Natural killer cell (primary cell): Measurements from ENCODE around the gene NPIPA1. TPM values are rescaled to one million over a fixed set of nuclear protein-coding genes. Genes with fewer than 3 reads are reported as not detected.
A peak's percentile ranks its signal among the peaks of the same experiment; 100 is the strongest.
"Not testable (repeated sequence)": the region's sequence is repeated elsewhere in the genome, so short reads cannot be mapped to it uniquely, and the experiment has no call there.

Experiments
- ATAC-seq, 3 donors: fragments of 150-1000 bp in 2 of 3; fragments of 200-7000 bp in 1 of 3; cut with Tn5 transposase; 1 replicate in 1 of 3; 2 replicates in 2 of 3; pipeline ENCODE4 v1.10.0; 2021; ENCODE audit warnings: mild to moderate bottlenecking in 2 of 3, moderate library complexity in 2 of 3
- DNase-seq, 2 donors: peaks; one replicate each; pipeline versions ENCODE4 v3.0.0 to v3.0.0-alpha.2; 2013 to 2021; ENCODE audit warnings: mixed read lengths in 1 of 2
- H3K27ac ChIP-seq: one replicate; pipeline ENCODE4 v1.5.1; 2013; ENCODE audit warnings: mild to moderate bottlenecking, low read length
- H3K27me3 ChIP-seq: one replicate; pipeline ENCODE4 v1.6.1; 2013; ENCODE audit warnings: low read length; ENCODE audit not compliant: control insufficient read depth, insufficient read depth
- H3K36me3 ChIP-seq: one replicate; pipeline ENCODE4 v1.6.1; 2013; ENCODE audit warnings: low read length; ENCODE audit not compliant: control insufficient read depth, insufficient read depth
- H3K4me1 ChIP-seq: one replicate; pipeline ENCODE4 v1.6.1; 2013; ENCODE audit warnings: low read length; ENCODE audit not compliant: control insufficient read depth, insufficient read depth
- H3K4me3 ChIP-seq: one replicate; pipeline ENCODE4 v1.5.1; 2013; ENCODE audit warnings: low read length
- H3K9me3 ChIP-seq: one replicate; pipeline ENCODE4 v1.6.1; 2013; ENCODE audit warnings: low read length; ENCODE audit not compliant: control insufficient read depth, insufficient read depth
- H3K27ac Mint-ChIP-seq, 2 donors: one replicate each; pipeline ENCODE4 v1.8.0; 2022; ENCODE audit warnings: mild to moderate bottlenecking in 2 of 2, mixed read lengths in 2 of 2, moderate library complexity in 1 of 2
- H3K27me3 Mint-ChIP-seq, 2 donors: one replicate each; pipeline ENCODE4 v1.8.0; 2022; ENCODE audit warnings: low read depth in 2 of 2, mixed read lengths in 2 of 2
- H3K36me3 Mint-ChIP-seq: one replicate; pipeline ENCODE4 v1.8.0; 2022; ENCODE audit warnings: mixed read lengths
- H3K4me1 Mint-ChIP-seq, 2 donors: one replicate each; pipeline ENCODE4 v1.8.0; 2022; ENCODE audit warnings: mixed read lengths in 2 of 2
- H3K4me3 Mint-ChIP-seq: one replicate; pipeline ENCODE4 v1.8.0; 2022; ENCODE audit warnings: mild to moderate bottlenecking, moderate library complexity, mixed read lengths
- H3K9me3 Mint-ChIP-seq, 2 donors: one replicate each; pipeline ENCODE4 v1.8.0; 2022; ENCODE audit warnings: mixed read lengths in 2 of 2
- WGBS: methylation state at CpG from one replicate; pipeline ENCODE4 v1.1.7; 2013; ENCODE audit warnings: missing lambda C conversion rate; ENCODE audit not compliant: insufficient coverage; 5-methylcytosine and 5-hydroxymethylcytosine counted together
- intact Hi-C: fragments of 100-400 bp; cut with micrococcal nuclease; formaldehyde crosslinking; loops from one replicate; pipeline ENCODE4 v1.14.2; 2022
- total RNA-seq, 4 donors: library from RNA; stranded (reverse); fragments of 120-200 nt in 1 of 4; gene quantifications; one replicate each; pipeline versions ENCODE4 v1.2.3 to v1.2.4, GENCODE V29; 2013 to 2022

NPIPA1 gene
- total RNA-seq, 3 donors from 2014 or later (not counting 1 experiment from before 2014, with no cell fraction given), result 123 to 136 (median 124) TPM

- H3K27ac Mint-ChIP-seq, H3K4me3 Mint-ChIP-seq, H3K36me3 Mint-ChIP-seq, H3K27me3 Mint-ChIP-seq, H3K27me3 ChIP-seq, H3K9me3 ChIP-seq, ATAC-seq, intact Hi-C loops, H3K4me3 ChIP-seq, H3K27ac ChIP-seq, H3K4me1 Mint-ChIP-seq, H3K4me1 ChIP-seq, H3K36me3 ChIP-seq, H3K9me3 Mint-ChIP-seq, DNase-seq: not testable (repeated sequence)
- WGBS, result 94% methylated on average over 6 of the region's 16 CpGs
Measured at GRCh38 chr16:14922968-14923367, 14.3 kb upstream of the NPIPA1 start.

- H3K27ac Mint-ChIP-seq, H3K36me3 ChIP-seq, H3K9me3 Mint-ChIP-seq, H3K4me1 Mint-ChIP-seq, H3K4me1 ChIP-seq, intact Hi-C loops, H3K27ac ChIP-seq, H3K27me3 ChIP-seq, H3K9me3 ChIP-seq, H3K4me3 ChIP-seq, ATAC-seq, H3K27me3 Mint-ChIP-seq, H3K4me3 Mint-ChIP-seq, DNase-seq, H3K36me3 Mint-ChIP-seq: not testable (repeated sequence)
- WGBS, result 88% methylated on average over 5 of the region's 31 CpGs
Measured at GRCh38 chr16:14923394-14924088, 13.7 kb upstream of the NPIPA1 start.

GRCh38 chr16:14924359-14924758, 12.9 kb upstream of the NPIPA1 start:
- no CpG with 5 or more reads among the region's 17 CpGs for WGBS
- not testable (repeated sequence) for H3K9me3 Mint-ChIP-seq, H3K27ac Mint-ChIP-seq

GRCh38 chr16:14924982-14925381, 12.3 kb upstream of the NPIPA1 start:
- H3K4me1 ChIP-seq, DNase-seq, H3K9me3 ChIP-seq, ATAC-seq, H3K4me3 ChIP-seq, H3K27me3 Mint-ChIP-seq, H3K9me3 Mint-ChIP-seq, H3K36me3 ChIP-seq, H3K27me3 ChIP-seq, H3K27ac Mint-ChIP-seq, intact Hi-C loops, H3K4me1 Mint-ChIP-seq, H3K27ac ChIP-seq, H3K36me3 Mint-ChIP-seq, H3K4me3 Mint-ChIP-seq: not testable (repeated sequence)
- WGBS, result no CpG with 5 or more reads among the region's 18 CpGs

More at GRCh38 chr16:14924359-14924758, 12.9 kb upstream of the NPIPA1 start:
- DNase-seq, H3K27me3 ChIP-seq, H3K27ac ChIP-seq, H3K27me3 Mint-ChIP-seq, H3K4me3 ChIP-seq, H3K4me1 Mint-ChIP-seq, H3K9me3 ChIP-seq, H3K4me1 ChIP-seq, H3K4me3 Mint-ChIP-seq, ATAC-seq, H3K36me3 ChIP-seq, intact Hi-C loops, H3K36me3 Mint-ChIP-seq: not testable (repeated sequence)

GRCh38 chr16:14928064-14928714, 9.1 kb upstream of the NPIPA1 start:
- H3K27me3 Mint-ChIP-seq, H3K4me3 Mint-ChIP-seq, H3K4me1 ChIP-seq, H3K9me3 Mint-ChIP-seq, H3K9me3 ChIP-seq, H3K36me3 ChIP-seq, intact Hi-C loops, H3K27ac ChIP-seq, H3K27me3 ChIP-seq, H3K36me3 Mint-ChIP-seq, H3K4me1 Mint-ChIP-seq, H3K4me3 ChIP-seq: not testable (repeated sequence)
- ATAC-seq (peak in 2 of 3 donors; percentile 26 to 48), DNase-seq (peak in 1 of 2 donors; percentile 9)
- peak overlapping the region in 1 of 2 donors; percentile 44 for H3K27ac Mint-ChIP-seq
- WGBS, result 71% methylated on average over 4 of the region's 31 CpGs

GRCh38 chr16:14929176-14929575, 8.1 kb upstream of the NPIPA1 start:
- H3K27ac Mint-ChIP-seq, H3K4me1 Mint-ChIP-seq, H3K27ac ChIP-seq, H3K27me3 Mint-ChIP-seq, H3K36me3 Mint-ChIP-seq, H3K4me1 ChIP-seq, intact Hi-C loops, H3K27me3 ChIP-seq, H3K9me3 ChIP-seq, DNase-seq, H3K4me3 Mint-ChIP-seq, H3K36me3 ChIP-seq, H3K9me3 Mint-ChIP-seq, ATAC-seq, H3K4me3 ChIP-seq: not testable (repeated sequence)
- WGBS, result 84% methylated on average over 9 of the region's 26 CpGs

GRCh38 chr16:14930246-14930645, 7.0 kb upstream of the NPIPA1 start:
- ATAC-seq, H3K27ac ChIP-seq, H3K4me3 ChIP-seq, intact Hi-C loops, H3K4me1 Mint-ChIP-seq, H3K27me3 ChIP-seq, H3K9me3 ChIP-seq, H3K4me1 ChIP-seq, H3K36me3 Mint-ChIP-seq, H3K4me3 Mint-ChIP-seq, H3K9me3 Mint-ChIP-seq, DNase-seq, H3K27ac Mint-ChIP-seq, H3K27me3 Mint-ChIP-seq, H3K36me3 ChIP-seq: not testable (repeated sequence)
- WGBS, result 90% methylated on average over 4 of the region's 25 CpGs

GRCh38 chr16:14930971-14931370, 6.3 kb upstream of the NPIPA1 start:
- DNase-seq, intact Hi-C loops, H3K4me3 ChIP-seq, H3K27ac ChIP-seq, H3K4me1 ChIP-seq, ATAC-seq, H3K27ac Mint-ChIP-seq, H3K27me3 Mint-ChIP-seq, H3K27me3 ChIP-seq, H3K36me3 ChIP-seq, H3K4me1 Mint-ChIP-seq, H3K4me3 Mint-ChIP-seq, H3K9me3 ChIP-seq, H3K36me3 Mint-ChIP-seq, H3K9me3 Mint-ChIP-seq: not testable (repeated sequence)
- 91% methylated on average over 6 of the region's 19 CpGs for WGBS
